Measurements from ENCODE around the gene CHRM5. TPM values are rescaled to one million over a fixed set of nuclear protein-coding genes. Genes with fewer than 3 reads are reported as not detected.

Gene CHRM5
- total and polyA plus RNA-seq, 2 of the 8 experiments (the other 6 are each of a cell fraction or from before 2014, with no cell fraction given), result not detected

- no peak for TF ChIP-seq CHD7 (IDR thresholded peaks at IDR 0.05; ENCODE audit: insufficient replicate concordance, low read length)
- no peak for TF ChIP-seq CHD2 (IDR thresholded peaks at IDR 0.05; ENCODE audit: low read length)
- TF ChIP-seq TAF7 (optimal IDR thresholded peaks at IDR 0.05; ENCODE audit: borderline replicate concordance, low read depth, low read length), result no peak
- no peak for TF ChIP-seq NRF1 (IDR thresholded peaks at IDR 0.05; ENCODE audit: low read depth, low read length)
- no peak for TF ChIP-seq SUZ12 (IDR thresholded peaks at IDR 0.05; ENCODE audit: low read length)
- no peak for TF ChIP-seq RNF2 (IDR thresholded peaks at IDR 0.05; ENCODE audit: borderline replicate concordance, low read depth, low read length, missing control alignments, poor library complexity, severe bottlenecking)
- no peak for TF ChIP-seq CBX5 (IDR thresholded peaks at IDR 0.05; ENCODE audit: low read depth, low read length)
- TF ChIP-seq JUND (IDR thresholded peaks at IDR 0.05; ENCODE audit: low read length), result no peak
- no peak for TF ChIP-seq ASH2L (IDR thresholded peaks at IDR 0.05; ENCODE audit: low read length)
Measured at GRCh38 chr15:33960549-33960935, 7.8 kb upstream of the CHRM5 start (continued).
